ENCODE results near the gene MEX3C. TPM values are rescaled to one million over a fixed set of nuclear protein-coding genes. Genes with fewer than 3 reads are reported as not detected.

The MEX3C gene
- total RNA-seq, result 10 to 100 TPM; 20.5 to 26.7 TPM
- long read RNA-seq, transcript MEX3C-201 (2 exons, 3,781 nt), result major isoform, 9 of 10 reads
- long read RNA-seq, partial matches to known transcripts, result 1 of 10 reads
- long read RNA-seq, other reads (novel, unspliced or antisense), result 0 of 10 reads

DNA sequence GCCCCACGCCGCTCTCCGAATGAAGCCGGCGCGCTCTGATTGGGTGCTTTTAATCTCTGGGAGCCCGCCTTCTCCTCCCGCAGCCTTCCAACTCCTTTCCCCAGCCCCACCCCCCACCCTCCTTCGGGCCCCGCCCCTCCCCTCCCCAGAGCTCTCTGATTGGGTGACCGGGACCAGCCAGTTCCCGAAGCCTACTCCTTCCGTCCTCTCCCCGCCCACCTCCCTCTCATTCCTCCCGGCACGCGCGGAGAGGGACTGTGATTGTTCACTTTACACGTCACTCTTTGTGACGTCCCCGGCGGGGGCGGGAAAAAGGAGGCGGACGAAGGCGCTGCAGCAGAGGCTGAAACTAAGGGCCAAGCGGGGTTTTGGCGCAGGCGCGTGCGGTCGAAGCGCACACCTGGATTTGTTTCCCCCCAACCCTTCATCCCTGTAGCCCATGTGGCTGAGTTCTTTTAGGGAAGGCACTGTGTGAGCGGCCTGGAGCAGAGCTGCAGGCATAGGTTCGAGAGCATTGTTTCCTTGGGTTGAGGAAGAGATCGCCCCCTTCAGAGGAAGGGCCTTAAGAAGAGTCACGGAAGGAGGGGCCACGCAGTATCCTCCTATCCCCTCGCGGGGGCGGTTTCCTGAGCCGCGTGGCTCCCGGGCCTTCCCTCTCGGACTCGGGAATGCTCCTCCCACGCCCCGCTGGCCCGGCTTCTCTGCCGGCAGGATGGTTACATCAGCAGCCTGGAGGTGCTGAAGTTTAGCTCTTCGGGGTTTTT is at the start of gene MEX3C:
TSS of gene MEX3C (minus strand) at position 21 of the 764 bp plus-strand sequence. CDS start 361 bp downstream, outside the sequence.
- peak; percentile 86 for ATAC-seq

DNA sequence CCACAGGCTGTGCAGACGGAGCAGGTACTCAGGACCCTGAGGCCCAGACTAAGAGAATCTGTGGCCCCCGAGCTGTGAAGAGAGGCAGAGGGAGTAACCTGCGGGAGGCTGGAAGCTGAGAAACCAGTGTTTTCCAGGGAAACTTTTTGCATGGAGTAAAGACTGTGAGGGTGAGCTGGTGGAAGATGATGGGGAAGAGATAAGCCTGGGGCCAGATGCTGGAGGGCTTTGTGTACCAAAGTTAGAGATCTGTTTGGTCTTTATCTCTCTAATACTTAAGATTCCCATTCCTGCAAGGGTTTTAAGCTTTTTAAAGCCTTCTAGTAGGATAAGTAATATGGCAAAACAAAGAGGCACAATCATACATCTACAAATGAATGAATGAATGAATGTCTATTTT is 43.7 kb upstream of the MEX3C start:
- DNase-seq, result no peak
- intact Hi-C loops (cut with DNase I, micrococcal nuclease), result no loop called here
- no peak for ATAC-seq

More for the DNA sequence above, at the start of gene MEX3C:
- intact Hi-C loops (cut with DNase I, micrococcal nuclease), result no loop called here
- DNase-seq, result peak; percentile 99 to 100

DNA sequence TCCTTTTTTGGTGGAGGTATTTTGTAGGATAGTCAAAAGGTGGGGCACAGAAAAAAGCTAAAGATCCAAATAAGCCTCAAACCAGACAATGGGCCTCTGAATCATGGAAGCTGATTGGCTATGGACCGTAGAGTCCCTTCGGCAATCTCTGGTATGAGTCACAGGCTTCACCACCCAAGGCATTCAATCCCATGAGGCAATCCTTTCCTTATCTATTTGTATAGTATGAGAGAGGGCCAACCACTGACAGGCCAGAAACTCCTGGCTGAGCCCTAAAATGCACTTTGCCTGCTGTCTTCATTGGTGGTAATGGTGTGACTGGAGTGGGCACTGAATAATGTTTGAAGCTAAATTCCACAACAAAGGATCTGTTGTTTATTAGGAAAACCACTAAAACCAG is 38.7 kb upstream of the MEX3C start:
- DNase-seq (no peak), ATAC-seq (no peak)
- intact Hi-C loops (cut with DNase I, micrococcal nuclease), result no loop called here

DNA sequence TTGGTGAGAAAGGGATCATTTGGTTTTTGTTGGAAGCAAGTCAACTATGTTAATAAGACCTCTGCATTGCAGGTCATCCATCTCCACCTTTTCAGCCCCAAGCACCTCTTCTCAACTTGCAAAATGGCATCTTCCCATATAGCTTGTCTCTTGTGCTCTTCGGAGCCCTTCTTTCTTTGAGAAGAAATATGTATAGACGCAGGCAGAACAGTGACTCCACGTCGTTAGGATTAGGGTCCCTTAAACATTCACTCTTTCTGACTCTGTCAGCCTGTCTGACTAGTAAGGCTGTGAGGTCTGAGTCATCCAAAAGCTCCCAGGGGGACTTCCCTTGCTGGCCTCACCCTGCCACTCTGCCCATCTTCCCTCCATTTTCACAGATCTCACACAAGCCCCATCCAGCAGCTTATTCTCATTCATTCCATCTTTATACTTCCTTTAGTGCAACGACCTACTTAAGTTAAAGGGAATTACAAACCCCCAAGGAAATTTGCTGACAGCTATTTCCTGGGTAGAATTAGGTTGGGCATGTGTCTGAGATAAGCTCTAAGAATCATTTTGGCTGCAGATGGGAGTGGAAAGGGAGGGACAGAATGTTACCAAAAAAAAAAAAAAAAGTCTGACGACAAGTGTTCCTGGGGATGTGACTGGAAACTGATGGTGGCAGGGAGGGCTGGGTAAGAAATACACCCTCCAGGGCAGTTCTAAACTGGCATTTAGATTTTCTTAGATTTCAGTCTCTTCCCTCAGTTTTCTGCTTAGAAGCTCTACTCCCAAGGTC is 37.7 kb upstream of the MEX3C start:
- DNase-seq (no peak), ATAC-seq (no peak)
- intact Hi-C loops (cut with DNase I, micrococcal nuclease), result no loop called here

DNA sequence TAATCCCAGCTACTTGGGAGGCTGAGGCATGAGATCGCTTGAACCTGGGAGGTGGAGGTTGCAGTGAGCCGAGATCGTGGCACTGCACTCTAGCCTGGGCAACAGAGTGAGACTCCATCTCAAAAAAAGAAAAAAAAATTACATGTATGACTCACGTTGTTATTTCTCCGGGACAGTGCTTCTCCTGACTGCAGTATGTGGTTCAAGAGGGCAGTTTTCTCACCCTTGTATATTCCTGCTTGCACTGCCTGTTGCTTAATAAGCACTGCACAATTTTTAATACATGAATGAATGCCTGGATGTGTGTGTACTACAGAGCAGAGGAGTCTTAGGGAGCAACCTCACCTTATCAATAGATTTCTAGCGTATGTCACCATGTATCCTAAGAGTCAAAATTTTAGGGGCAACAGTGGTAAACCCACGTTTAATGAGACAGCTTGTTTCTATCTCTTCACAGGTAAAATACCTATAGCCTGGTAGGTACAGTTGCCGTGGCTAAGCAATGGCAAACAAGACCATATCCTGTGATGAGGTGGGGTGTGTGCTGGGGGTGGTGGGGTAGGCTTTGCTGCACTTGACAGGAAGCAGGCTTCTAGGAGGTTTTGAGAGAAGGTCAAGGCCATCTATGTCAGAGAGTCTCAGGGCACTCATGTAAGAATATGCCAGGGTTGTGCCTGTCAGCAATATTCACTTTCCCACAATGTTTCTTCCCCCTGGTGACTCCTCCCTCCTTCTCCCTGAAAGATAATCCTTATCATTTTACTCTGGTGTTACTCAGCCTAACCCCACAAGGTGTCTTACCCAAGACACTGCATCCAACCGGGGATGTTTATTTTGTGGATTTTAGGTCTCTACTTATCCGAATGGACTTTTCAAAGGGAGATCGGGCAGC is 36.9 kb upstream of the MEX3C start:
- no peak for ATAC-seq
- intact Hi-C loops (cut with DNase I, micrococcal nuclease), result no loop called here
- no peak for DNase-seq

DNA sequence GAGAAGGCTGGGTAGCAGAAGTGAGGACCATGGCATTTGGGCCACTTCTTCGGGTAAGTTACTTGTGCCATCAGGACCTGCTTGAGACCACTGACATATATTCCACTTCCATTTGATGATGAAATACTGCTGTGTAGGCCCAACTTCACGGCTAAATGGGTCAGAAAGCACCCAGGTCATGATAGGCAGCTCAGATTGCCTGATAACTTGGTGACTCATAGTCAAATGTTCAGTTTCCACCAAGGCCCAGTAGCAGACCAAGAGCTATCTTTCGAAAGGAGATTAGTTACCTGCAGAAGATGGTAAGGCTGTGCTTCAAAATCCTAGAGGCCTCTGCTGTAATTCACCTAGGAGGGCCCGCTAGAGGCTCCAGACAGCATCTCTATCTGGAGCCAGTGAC is 31.8 kb upstream of the MEX3C start:
- intact Hi-C loops (cut with DNase I, micrococcal nuclease), result no loop called here
- ATAC-seq, result no peak

DNA sequence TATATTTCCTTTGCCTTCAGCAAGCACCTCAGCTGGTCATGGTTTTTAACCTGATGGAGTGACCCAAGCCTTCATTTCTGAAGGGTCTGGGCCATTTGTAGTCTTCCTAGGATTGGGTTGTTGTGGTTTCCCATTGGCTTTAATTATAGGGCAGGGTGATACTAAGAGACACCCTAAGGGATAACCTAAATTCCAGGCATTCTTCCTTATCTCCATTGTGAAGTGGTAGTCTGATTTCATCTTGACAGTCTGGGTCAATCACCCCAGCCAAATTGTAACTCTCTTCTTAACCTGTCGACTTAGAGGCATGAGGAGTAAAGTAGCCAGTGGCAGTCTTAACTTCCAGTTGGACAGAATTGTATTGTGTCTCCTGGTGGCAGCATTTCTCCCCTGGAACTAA is 30.2 kb upstream of the MEX3C start:
- intact Hi-C loops (cut with DNase I, micrococcal nuclease), result no loop called here
- DNase-seq, result no peak
- ATAC-seq, result no peak

More for the DNA sequence above, 31.8 kb upstream of the MEX3C start:
- no peak for DNase-seq

DNA sequence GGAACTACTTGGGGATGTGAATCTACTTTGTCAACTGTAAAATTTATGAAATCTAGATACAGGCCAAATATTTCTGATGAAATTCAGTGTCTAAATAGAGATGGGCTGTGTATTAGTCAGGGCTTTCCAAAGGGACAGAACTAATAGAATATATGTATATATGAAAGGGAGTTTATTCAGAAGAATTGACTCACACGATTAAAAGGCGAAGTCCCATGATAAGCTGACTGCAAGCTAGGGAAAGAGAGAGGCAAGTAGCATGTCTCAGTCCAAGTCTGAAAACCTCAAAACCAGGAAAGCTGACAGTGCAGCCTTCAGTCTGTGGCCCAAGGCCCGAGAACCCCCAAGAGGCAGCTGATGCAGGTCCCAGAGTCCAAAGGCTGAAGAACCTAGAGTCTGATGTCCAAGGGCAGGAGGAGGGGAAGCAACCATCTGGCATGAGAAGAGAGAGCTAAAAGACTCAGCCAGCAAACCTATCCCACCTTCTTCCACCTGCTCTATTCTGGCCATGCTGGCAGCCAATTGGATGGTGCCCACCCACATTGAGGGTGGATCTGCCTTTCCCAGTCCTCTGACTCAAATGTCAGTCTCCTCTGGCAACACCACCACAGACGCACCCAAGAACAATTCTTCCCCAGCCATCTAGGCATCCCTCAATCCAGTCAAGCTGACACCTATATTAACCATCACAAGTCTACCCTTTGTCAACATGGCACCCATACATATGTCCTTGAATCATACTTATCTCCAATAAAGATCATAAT is 29.3 kb upstream of the MEX3C start:
- intact Hi-C loops (cut with DNase I, micrococcal nuclease), result no loop called here
- no peak for DNase-seq
- no peak for ATAC-seq

DNA sequence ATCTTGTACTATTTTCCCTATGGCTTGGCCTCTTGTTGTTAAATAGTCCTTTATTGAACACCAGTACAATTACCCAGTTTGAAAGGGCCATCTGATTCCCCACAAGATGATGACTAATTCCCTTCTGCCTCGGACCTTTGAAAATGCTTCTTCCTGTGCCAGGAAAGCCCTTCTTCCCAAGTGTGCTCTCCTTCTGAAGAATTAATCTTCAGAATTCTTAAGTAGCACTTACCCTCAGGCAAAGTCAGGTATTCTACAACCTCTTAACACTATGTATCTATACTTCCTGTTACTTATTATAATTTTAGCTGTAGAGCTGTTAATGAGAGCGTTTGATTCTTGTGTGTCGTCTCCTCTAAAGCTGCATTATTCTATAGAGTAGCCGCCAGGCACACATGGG is 28.6 kb upstream of the MEX3C start:
- DNase-seq (no peak), ATAC-seq (no peak)
- intact Hi-C loops (cut with DNase I, micrococcal nuclease), result no loop called here

DNA sequence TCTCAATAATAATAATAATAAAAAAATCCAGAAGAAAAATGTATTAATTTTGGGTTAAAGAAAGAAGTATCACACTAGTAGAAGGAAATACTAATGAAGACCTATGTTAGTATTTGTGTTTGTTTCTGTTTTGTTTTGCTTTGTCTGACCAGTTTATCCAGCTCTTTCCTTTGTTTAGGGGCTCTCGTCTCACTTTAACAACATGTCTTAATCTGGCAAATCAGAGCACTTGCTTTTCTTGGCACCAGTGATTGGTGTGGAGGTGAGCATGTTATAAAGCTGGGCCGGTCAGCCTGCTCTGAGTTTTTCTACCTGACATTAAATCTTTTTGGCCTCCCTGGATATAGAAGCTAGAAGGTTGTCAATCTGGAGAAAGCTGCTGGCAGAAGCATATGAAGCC is 15.1 kb upstream of the MEX3C start:
- ATAC-seq, result no peak
- DNase-seq, result no peak
- intact Hi-C loops (cut with DNase I, micrococcal nuclease), result no loop called here

DNA sequence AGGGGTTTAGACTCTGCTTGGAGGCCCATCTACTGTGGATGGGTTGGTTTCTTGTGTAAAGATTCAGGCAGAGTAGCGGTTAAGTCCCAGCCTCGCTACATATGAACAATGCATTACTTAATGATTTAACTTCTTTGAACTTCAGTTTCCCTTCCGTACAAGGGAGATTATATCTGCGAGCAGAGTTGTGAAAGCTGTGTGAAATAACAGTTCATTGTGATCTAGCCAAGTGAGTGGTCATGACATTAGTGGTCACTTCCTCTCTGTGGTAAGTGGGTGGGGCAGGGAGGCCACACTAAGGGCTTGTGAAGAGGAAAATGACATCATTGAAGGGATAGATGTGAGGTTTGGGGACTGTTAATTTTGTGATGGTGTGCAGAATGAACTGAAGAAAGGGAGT is 14.1 kb upstream of the MEX3C start:
- intact Hi-C loops (cut with DNase I, micrococcal nuclease), result no loop called here
- DNase-seq, result no peak
- peak; percentile 33 for ATAC-seq

DNA sequence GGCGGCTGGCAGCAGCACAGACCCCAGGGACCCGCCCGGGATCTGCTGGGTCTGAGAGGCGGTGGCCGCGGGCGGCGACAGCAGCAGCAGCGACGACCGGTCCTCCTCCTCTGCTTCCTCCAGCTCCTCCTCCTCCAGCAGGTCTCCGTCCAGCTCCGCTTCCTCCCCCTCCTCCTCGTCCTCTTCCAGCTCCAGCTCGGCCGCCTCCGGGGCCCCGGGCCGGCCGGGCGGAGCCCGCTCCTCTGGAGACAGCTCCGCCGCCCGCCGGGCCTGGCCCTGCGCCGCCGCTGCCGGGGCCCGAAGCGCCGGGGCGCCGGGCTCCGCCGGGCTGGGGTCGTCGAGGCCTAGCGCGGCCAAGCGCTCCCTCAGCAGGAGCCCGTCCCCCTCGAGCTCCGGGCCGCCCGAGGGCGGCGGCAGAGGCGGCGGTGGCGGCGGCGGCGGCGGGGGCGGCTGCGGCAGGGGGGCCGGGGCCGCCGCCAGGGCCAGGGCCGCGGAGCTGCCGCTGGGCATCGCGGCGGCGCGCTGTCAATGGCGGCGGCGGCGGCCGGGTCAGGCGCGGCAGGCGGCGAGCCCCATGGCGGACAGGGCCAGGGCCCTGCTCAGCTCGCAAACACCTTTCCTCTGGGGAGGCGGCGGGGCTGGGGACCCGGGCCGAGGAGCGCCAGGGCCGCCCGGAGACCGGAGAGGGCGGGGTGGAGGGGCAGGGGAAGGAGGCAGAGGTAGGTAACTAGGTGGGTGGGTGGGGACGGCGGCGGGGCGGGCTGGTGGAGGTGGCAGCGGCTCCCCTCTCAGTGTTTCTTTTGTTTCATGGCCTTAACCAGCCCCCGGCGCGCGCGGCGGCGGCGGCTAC is 445 bp downstream of the MEX3C start:
- peak; percentile 21 for ATAC-seq
- peak; percentile 57 to 62 for DNase-seq
- intact Hi-C loops (cut with DNase I, micrococcal nuclease), result no loop called here

DNA sequence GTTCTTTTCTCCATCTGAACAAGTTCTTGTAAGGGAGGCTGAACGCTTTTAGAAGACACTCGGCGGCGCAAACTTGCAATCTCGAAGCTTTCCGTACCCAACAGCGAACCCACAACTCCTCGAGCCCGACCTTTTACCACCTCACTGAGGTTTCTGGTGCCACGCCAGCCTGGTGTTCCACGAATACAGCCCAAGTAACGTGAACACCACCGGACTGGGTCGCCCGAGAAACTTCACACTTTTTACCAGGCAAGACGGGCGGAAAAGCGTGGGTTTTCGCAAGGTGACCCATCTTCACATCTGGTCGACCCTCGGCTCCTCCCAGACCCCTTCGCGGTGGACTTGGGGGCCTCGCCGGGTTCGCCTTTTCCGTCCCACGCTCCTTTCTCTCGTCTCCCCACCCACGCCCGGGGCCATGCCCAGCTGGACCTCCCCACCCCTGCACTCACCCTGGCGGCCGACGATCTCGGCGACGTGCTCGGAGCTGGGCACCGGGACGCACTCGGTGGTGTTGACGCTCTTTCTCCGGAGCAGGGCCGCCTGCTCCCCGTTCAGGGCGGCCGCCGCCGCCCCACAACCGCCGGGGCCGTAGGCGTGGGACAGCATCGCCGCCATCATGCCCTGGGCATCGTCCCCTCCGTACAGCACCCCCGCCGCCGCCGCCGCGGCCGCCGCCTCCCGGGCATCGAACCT is 1.2 kb downstream of the MEX3C start:
- DNase-seq, result peak; percentile 34 to 61
- intact Hi-C loops (cut with DNase I, micrococcal nuclease), result no loop called here
- ATAC-seq, result peak; percentile 6

DNA sequence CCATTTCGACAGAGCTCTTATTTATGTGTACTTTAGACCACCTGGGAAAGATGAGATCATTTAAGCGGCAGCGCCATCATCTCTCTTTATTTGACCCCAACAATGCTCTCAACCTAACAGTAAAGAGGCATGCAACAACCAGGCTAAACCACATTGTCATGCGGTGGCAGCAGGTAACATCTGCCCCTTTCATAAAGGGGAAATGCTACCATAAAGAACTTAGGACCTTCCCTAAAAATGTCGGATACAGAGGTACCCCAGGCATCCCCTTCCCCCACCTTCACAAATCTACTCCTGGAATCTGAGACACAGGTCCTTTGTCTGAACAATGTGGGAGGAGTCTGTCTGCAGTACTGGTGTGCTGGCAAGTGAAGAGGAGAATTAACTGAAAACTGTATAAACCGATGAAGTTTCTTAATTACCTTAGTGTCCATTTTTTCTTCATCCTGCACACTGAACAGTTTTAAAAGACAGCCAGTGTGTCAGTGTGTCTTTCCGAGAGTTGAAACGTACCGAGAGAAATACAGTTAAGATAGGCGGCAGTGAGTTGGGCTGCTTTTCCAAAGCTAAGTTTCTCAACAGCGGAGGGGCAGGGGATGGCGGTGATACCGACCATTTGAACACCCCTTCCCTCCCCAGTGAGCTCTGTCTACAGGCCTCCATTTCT is 1.9 kb downstream of the MEX3C start:
- peak; percentile 20 to 40 for DNase-seq
- intact Hi-C loops (cut with DNase I, micrococcal nuclease), result no loop called here

DNA sequence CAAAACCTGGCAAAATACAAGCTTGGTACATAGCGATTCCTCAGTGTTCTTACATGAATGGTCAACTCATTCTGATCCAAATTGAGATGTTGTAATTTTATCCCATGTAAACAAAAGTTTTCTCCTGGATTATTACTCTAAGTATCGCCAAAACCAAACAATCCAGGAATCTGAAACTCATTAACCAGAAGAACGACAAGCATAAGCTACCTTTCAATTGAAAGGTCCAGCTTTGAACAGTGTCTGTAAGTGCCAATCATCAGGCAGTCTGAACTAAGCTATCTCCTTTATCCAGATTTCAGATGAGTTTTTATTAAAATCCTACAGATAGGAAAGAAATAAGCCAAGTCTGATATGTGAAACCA is 2.4 kb downstream of the MEX3C start:
- ATAC-seq, result no peak
- no peak for DNase-seq
- intact Hi-C loops (cut with DNase I, micrococcal nuclease), result no loop called here

More for the DNA sequence above, 1.9 kb downstream of the MEX3C start:
- no peak for ATAC-seq

DNA sequence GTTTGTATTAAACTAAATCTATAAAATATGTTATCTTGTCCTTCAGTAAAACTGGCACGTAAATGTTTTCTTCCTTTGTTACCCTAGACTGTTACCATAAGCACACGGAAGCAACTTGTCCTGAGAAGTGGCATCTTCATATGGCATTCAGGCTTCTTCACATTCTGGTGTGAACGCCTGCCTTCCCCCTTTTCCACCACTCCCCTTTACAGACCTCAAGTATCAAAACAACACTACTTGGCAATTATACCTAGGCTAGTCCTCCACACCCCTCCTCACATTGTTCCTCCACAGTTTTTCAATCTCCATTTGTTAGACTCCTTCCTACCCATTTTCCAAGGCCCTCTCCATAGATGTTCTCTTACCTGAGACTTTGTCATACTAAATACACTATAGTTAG is 2.9 kb downstream of the MEX3C start:
- DNase-seq (no peak), ATAC-seq (no peak)
- intact Hi-C loops (cut with DNase I, micrococcal nuclease), result no loop called here

All from left colon (tissue), 2 donors.